PC-9 (cell line): ENCODE data around the gene ANKRD44. TPM values are rescaled to one million over a fixed set of nuclear protein-coding genes. Genes with fewer than 3 reads are reported as not detected.

Experiments
- BruUV-seq: library from RNA; stranded (reverse); fragments of 400-500 nt; replicated peaks from 2 replicates; lab custom pipeline; 2021; lab: Mats Ljungman, UMichigan
- CTCF ChIA-PET: fragments of 300-600 bp; sonication (Branson Sonifier 250); formaldehyde crosslinking; loops from one replicate; lab custom pipeline; 2022; ENCODE audit warnings: antibody characterized with exemption; lab: Charles Lee
- POLR2A ChIA-PET: fragments of 300-600 bp; sonication (Branson Sonifier 250); formaldehyde crosslinking; loops from one replicate; lab custom pipeline; 2022; ENCODE audit warnings: antibody characterized with exemption; ENCODE audit not compliant: unreplicated experiment; lab: Charles Lee
- DNase-seq, 2 experiments: peaks; one replicate each; pipeline versions ENCODE4 v3.0.0 to v3.0.0-alpha.2; 2015 to 2022; ENCODE audit warnings: mixed read lengths in 1 of 2
- H2AFZ ChIP-seq: fragments of 200-600 bp; sonication (generic); 2 replicates; pipeline ENCODE4 v1.8.1; 2017; ENCODE audit warnings: antibody characterized with exemption
- H3F3A ChIP-seq: fragments of 200-600 bp; sonication (generic); 2 replicates; pipeline ENCODE4 v1.8.1; 2017; ENCODE audit warnings: antibody characterized with exemption, mild to moderate bottlenecking, low read depth; ENCODE audit not compliant: insufficient read depth
- H3K27ac ChIP-seq: fragments of 200-600 bp; sonication (generic); 2 replicates; pipeline ENCODE4 v1.6.1; 2016; ENCODE audit warnings: mixed run types
- H3K27me3 ChIP-seq: fragments of 200-600 bp; sonication (generic); 2 replicates; pipeline ENCODE4 v1.6.1; 2016; ENCODE audit warnings: low read depth, mixed run types; ENCODE audit not compliant: insufficient read depth
- H3K36me3 ChIP-seq: fragments of 200-600 bp; sonication (generic); 2 replicates; pipeline ENCODE4 v1.6.1; 2016; ENCODE audit warnings: low read depth, mixed run types
- H3K4me1 ChIP-seq: fragments of 200-600 bp; sonication (generic); replicated peaks from 2 replicates; pipeline ENCODE4 v1.6.1; 2016; ENCODE audit warnings: mixed run types; ENCODE audit not compliant: insufficient read depth
- H3K4me2 ChIP-seq: fragments of 200-600 bp; sonication (generic); 2 replicates; pipeline ENCODE4 v1.6.1; 2017; ENCODE audit warnings: mixed run types
- H3K4me3 ChIP-seq: fragments of 200-600 bp; sonication (generic); 2 replicates; pipeline ENCODE4 v1.6.1; 2016; ENCODE audit warnings: mixed run types
- H3K79me2 ChIP-seq: fragments of 200-600 bp; sonication (generic); 2 replicates; pipeline ENCODE4 v1.6.1; 2017; ENCODE audit warnings: low read depth, mixed run types
- H3K9me2 ChIP-seq: fragments of 200-600 bp; sonication (generic); 2 replicates; pipeline ENCODE4 v1.8.1; 2017; ENCODE audit warnings: mild to moderate bottlenecking; ENCODE audit not compliant: insufficient read depth
- H3K9me3 ChIP-seq: fragments of 200-600 bp; sonication (generic); 2 replicates; pipeline ENCODE4 v1.8.1; 2016; ENCODE audit warnings: low read depth; ENCODE audit not compliant: insufficient read depth
- H4K20me1 ChIP-seq: fragments of 200-600 bp; sonication (generic); 2 replicates; pipeline ENCODE4 v1.8.1; 2017; ENCODE audit not compliant: insufficient read depth
- EZH2 ChIP-seq: fragments of 200-600 bp; sonication (generic); IDR thresholded peaks from 2 replicates; pipeline ENCODE4 v1.8.0; 2017; ENCODE audit warnings: antibody characterized with exemption, low read depth
- intact Hi-C: fragments of 100-400 bp; cut with micrococcal nuclease; formaldehyde crosslinking; loops from one replicate; pipeline ENCODE4 v1.10.0; 2022; ENCODE audit not compliant: unreplicated experiment
- total RNA-seq: library from RNA; stranded (reverse); gene quantifications from 2 replicates; pipeline ENCODE4 v1.2.3, GENCODE V29; 2021
- TF ChIP-seq, protein P1 (sequence below): fragments of 200-600 bp; sonication (generic); conservative IDR thresholded peaks from 2 replicates; pipeline ENCODE4 v1.6.1; 2017; ENCODE audit warnings: mixed run types, antibody characterized with exemption, mild to moderate bottlenecking, moderate library complexity

Gene ANKRD44
- total RNA-seq, 1 experiment from 2014 or later, result 3.4 TPM

DNA sequence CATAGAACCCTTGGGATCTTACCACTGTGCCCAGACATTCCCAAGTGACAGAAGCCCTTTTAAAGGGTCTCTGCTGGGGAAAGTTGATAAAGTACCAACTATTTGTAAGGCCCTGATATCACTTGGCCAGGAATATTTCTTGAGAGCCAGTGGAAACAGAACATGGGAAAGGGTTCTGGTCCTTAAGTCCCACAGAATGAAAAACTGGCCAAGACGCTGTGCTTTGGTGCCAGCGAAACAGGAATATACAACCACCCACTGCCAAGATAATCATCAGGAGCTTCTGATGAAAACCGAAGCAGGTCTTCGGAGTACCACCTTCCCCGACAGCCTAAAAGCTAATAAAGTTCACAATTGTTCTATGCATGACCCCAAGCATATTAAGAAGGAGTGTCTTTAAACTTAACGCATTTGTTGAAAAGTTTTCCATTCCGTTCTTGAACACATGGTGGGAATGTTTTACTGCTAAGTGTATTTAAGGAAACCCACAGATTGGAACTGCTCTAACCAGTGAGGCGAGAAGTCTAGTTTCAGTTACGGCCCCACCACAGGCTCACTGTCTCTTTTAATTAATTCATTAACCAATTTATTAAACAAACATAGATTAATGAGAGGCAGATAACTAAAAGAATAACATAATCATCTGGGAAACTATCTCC, 152.6 kb downstream of the ANKRD44 start:
- Histone ChIP-seq H3K4me1 (peaks cover 28% of the 10 kb centered on the region), H3K9me2 (no peaks in the 10 kb centered on the region), H4K20me1 (no peaks in the 10 kb centered on the region), H3K27me3 (no peaks in the 10 kb centered on the region), H3F3A (peaks cover 21% of the 10 kb centered on the region), H3K9me3 (no peaks in the 10 kb centered on the region; the same call in 1 of the 2 replicates), H3K27ac (peak overlapping the region; percentile 67), H3K36me3 (no peaks in the 10 kb centered on the region), H2AFZ (no peak overlapping the region), H3K4me3 (no peak overlapping the region), H3K4me2 (0 out of 2 replicates have a peak overlapping the region, but pooled peaks have one; percentile 50), H3K79me2 (no peaks in the 10 kb centered on the region)
- CTCF ChIA-PET, result no interaction called here
- no peak for DNase-seq
- POLR2A ChIA-PET, result no interaction called here
- intact Hi-C loops, result no loop called here
- TF ChIP-seq, protein P1, sequence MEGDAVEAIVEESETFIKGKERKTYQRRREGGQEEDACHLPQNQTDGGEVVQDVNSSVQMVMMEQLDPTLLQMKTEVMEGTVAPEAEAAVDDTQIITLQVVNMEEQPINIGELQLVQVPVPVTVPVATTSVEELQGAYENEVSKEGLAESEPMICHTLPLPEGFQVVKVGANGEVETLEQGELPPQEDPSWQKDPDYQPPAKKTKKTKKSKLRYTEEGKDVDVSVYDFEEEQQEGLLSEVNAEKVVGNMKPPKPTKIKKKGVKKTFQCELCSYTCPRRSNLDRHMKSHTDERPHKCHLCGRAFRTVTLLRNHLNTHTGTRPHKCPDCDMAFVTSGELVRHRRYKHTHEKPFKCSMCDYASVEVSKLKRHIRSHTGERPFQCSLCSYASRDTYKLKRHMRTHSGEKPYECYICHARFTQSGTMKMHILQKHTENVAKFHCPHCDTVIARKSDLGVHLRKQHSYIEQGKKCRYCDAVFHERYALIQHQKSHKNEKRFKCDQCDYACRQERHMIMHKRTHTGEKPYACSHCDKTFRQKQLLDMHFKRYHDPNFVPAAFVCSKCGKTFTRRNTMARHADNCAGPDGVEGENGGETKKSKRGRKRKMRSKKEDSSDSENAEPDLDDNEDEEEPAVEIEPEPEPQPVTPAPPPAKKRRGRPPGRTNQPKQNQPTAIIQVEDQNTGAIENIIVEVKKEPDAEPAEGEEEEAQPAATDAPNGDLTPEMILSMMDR, result no peak
- no peak for TF ChIP-seq EZH2
- no TSS peak for BruUV-seq

DNA sequence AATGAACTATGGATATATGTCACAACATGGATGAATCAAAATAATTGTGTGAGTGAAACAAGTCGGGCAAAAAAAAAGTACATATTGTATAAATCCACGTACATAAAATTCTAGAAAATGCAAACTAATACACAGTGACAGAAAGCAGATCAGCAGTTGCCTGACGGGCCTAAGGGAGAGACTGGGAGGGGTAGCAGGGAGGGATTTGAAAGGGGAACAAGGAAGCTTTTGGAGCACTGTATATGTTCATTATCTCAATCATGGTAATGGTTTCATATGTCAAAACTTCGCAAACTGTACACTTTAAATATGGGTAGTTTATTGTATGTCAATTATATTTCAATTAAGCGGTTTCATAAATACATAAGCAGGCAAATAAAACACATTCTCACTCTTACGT, 153.8 kb downstream of the ANKRD44 start:
- Histone ChIP-seq H3K36me3 (no peaks in the 10 kb centered on the region), H3K79me2 (no peaks in the 10 kb centered on the region), H3K27me3 (no peaks in the 10 kb centered on the region), H3K4me2 (no peak overlapping the region), H3K4me3 (no peak overlapping the region), H4K20me1 (no peaks in the 10 kb centered on the region), H3K4me1 (peaks cover 28% of the 10 kb centered on the region), H3K9me3 (no peaks in the 10 kb centered on the region; the same call in 1 of the 2 replicates), H3K9me2 (no peaks in the 10 kb centered on the region), H3F3A (peaks cover 21% of the 10 kb centered on the region), H3K27ac (no peak overlapping the region), H2AFZ (no peak overlapping the region)
- POLR2A ChIA-PET, result no interaction called here
- TF ChIP-seq, protein P1, result no peak
- no peak for TF ChIP-seq EZH2
- intact Hi-C loops, result no loop called here
- CTCF ChIA-PET, result no interaction called here
- no peak for DNase-seq
- BruUV-seq, result no TSS peak

DNA sequence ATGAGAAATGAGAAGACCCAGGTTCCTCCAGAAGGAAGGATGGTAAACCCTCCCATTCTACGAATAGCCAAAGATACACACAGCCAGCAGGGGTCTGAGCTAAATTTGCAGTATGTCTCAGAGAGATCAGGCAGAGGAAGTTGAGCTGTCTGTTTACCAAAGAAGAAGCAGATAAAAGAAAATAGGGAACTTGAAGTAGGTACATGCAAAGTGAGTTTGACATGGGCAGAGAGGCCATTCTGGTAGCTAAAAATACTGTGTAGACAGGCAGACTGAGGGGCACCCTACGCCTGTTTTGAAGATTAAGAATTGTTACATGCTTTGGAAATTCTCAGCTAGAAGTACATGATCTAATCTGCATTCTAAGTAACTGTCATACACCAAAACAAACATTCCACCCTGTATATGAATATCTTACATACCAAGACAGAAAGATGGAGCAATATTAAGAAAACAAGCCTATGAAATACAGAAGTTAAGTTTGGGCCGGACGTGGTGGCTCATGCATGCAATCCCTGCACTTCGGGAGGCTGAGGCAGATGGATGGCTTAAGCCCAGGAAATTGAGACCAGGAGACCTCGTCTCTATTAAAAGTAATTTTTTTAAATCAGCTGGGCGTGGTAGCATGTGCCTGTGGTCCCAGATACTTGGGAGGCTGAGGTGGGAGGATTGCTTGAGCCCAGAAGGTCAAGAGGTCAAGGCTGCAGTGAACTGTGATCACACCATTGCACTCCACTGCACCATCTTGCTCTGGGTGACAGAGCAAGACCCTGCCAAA, 157.9 kb downstream of the ANKRD44 start:
- no peaks in the 10 kb centered on the region for H3K79me2 ChIP-seq
- POLR2A ChIA-PET, result no interaction called here
- no peak overlapping the region for H3K27ac ChIP-seq
- no TSS peak for BruUV-seq
- H2AFZ ChIP-seq, result no peak overlapping the region
- no peaks in the 10 kb centered on the region for H3K27me3 ChIP-seq
- TF ChIP-seq EZH2, result no peak
- TF ChIP-seq, protein P1, result no peak
- 0 out of 2 replicates have a peak, but pooled peaks cover 6% of the 10 kb centered on the region for H3K9me2 ChIP-seq
- no peak overlapping the region for H3K4me3 ChIP-seq
- CTCF ChIA-PET, result no interaction called here
- H4K20me1 ChIP-seq, result no peaks in the 10 kb centered on the region
- H3F3A ChIP-seq, result no peaks in the 10 kb centered on the region
- H3K36me3 ChIP-seq, result no peaks in the 10 kb centered on the region
- intact Hi-C loops, result no loop called here
- H3K4me1 ChIP-seq, result no peaks in the 10 kb centered on the region
- DNase-seq, result no peak
- H3K9me3 ChIP-seq, result no peaks in the 10 kb centered on the region
- H3K4me2 ChIP-seq, result no peak overlapping the region
